H1 (cell line): ENCODE results near the gene TRIM71. TPM values are rescaled to one million over a fixed set of nuclear protein-coding genes. Genes with fewer than 3 reads are reported as not detected.

Experiments
- BCL11A ChIP-seq, 2 experiments: IDR thresholded peaks; one replicate each; pipeline ENCODE4 v1.6.1; 2011; ENCODE audit warnings: low read depth in 2 of 2, low read length in 2 of 2, mild to moderate bottlenecking in 2 of 2
- CHD1 ChIP-seq: IDR thresholded peaks from 2 replicates; pipeline ENCODE4 v1.6.1; 2012; ENCODE audit warnings: low read depth, low read length, improper control_type of control experiment
- CHD2 ChIP-seq: IDR thresholded peaks from 2 replicates; pipeline ENCODE4 v1.6.1; 2012; ENCODE audit warnings: low read length, improper control_type of control experiment
- E2F6 ChIP-seq: IDR thresholded peaks from 2 replicates; pipeline ENCODE4 v1.6.1; 2012; ENCODE audit warnings: inconsistent platforms
- EP300 ChIP-seq, 2 experiments: IDR thresholded peaks; 1 replicate in 1 of 2; 2 replicates in 1 of 2; pipeline ENCODE4 v1.6.1; 2011 to 2012; ENCODE audit warnings: low read depth in 2 of 2, low read length in 2 of 2, mild to moderate bottlenecking in 2 of 2, borderline replicate concordance in 1 of 2, inconsistent platforms in 1 of 2, moderate library complexity in 1 of 2
- GABPA ChIP-seq: IDR thresholded peaks from 2 replicates; pipeline ENCODE4 v1.6.1; 2011; ENCODE audit warnings: mild to moderate bottlenecking, low read length, moderate library complexity, borderline replicate concordance; ENCODE audit not compliant: insufficient read depth
- HDAC6 ChIP-seq: IDR thresholded peaks from one replicate; pipeline ENCODE4 v1.7.1; 2012; ENCODE audit warnings: low read depth, mild to moderate bottlenecking, inconsistent platforms, low read length, moderate library complexity
- NANOG ChIP-seq: IDR thresholded peaks from 2 replicates; pipeline ENCODE4 v1.6.1; 2011; ENCODE audit warnings: low read length, low read depth, mild to moderate bottlenecking, inconsistent platforms; ENCODE audit not compliant: insufficient read depth, poor library complexity, severe bottlenecking
- PHF8 ChIP-seq: fragments of 200-600 bp; sonication (generic); conservative IDR thresholded peaks from 2 replicates; pipeline ENCODE4 v1.7.1; 2012; ENCODE audit warnings: low read depth, mild to moderate bottlenecking, inconsistent platforms, low read length, moderate library complexity
- POLR2A ChIP-seq, 2 experiments: IDR thresholded peaks; 1 replicate in 1 of 2; 2 replicates in 1 of 2; pipeline ENCODE4 v1.6.1; 2011; ENCODE audit warnings: low read depth in 2 of 2, low read length in 2 of 2, mild to moderate bottlenecking in 2 of 2; ENCODE audit errors: control extremely low read depth in 1 of 2
- RFX5 ChIP-seq: IDR thresholded peaks from 2 replicates; pipeline ENCODE4 v1.6.1; 2011; ENCODE audit warnings: low read depth, low read length, improper control_type of control experiment, borderline replicate concordance
- RXRA ChIP-seq: IDR thresholded peaks from 2 replicates; pipeline ENCODE4 v1.6.1; 2011; ENCODE audit warnings: low read depth, mild to moderate bottlenecking, low read length, moderate library complexity; ENCODE audit not compliant: insufficient read depth
- SIN3A ChIP-seq, 2 experiments: IDR thresholded peaks in 1 of 2; conservative IDR thresholded peaks in 1 of 2; 2 replicates each; pipeline ENCODE4 v1.6.1; 2011 to 2012; ENCODE audit warnings: low read length in 2 of 2, improper control_type of control experiment in 1 of 2, low read depth in 1 of 2, mild to moderate bottlenecking in 1 of 2
- SIRT6 ChIP-seq: IDR thresholded peaks from one replicate; pipeline ENCODE4 v1.7.1; 2012; ENCODE audit warnings: low read length, inconsistent platforms
- SIX5 ChIP-seq: IDR thresholded peaks from 2 replicates; pipeline ENCODE4 v1.6.1; 2011; ENCODE audit warnings: mild to moderate bottlenecking, low read depth, low read length
- SRF ChIP-seq: IDR thresholded peaks from 2 replicates; pipeline ENCODE4 v1.6.1; 2011; ENCODE audit warnings: mild to moderate bottlenecking, low read depth, low read length, moderate library complexity
- TCF12 ChIP-seq: IDR thresholded peaks from 2 replicates; pipeline ENCODE4 v1.6.1; 2011; ENCODE audit warnings: low read depth, mild to moderate bottlenecking, low read length
- YY1 ChIP-seq: IDR thresholded peaks from 2 replicates; pipeline ENCODE4 v1.6.1; 2011; ENCODE audit warnings: low read depth, mild to moderate bottlenecking, low read length
- ZNF274 ChIP-seq: IDR thresholded peaks from 2 replicates; pipeline ENCODE4 v1.7.0; 2012; ENCODE audit warnings: low read length, borderline replicate concordance; ENCODE audit errors: extremely low read depth
- polyA plus RNA-seq, 7 experiments: library from polyadenylated mRNA; depleted of rRNA in 3 of 7; stranded (reverse) in 5 of 7; unstranded in 2 of 7; fragments of >200 nt in 5 of 7; fragments of 200-250 nt in 2 of 7; gene quantifications; 1 replicate in 5 of 7; 2 replicates in 1 of 7; 4 replicates in 1 of 7; pipeline versions ENCODE4 v1.2.1 to v1.2.3, GENCODE V29; 2011 to 2013; ENCODE audit warnings: missing spikeins in 2 of 7, mixed read lengths in 2 of 7
- total RNA-seq: library from RNA; stranded (reverse); fragmentation: NEBNext Ultra II Directional; extraction: Animal tissue kit (Norgen Biotek cat#: 25700); gene quantifications from 2 replicates; pipeline ENCODE4 v1.2.1, GENCODE V29; 2021

The TRIM71 gene
- total and polyA plus RNA-seq, 2 of the 8 experiments (the other 6 are each of a cell fraction or from before 2014, with no cell fraction given), result 53.7 to 293 TPM

- TF ChIP-seq RFX5, result no peak
- no peak for TF ChIP-seq NANOG
- TF ChIP-seq CHD2, result peak; percentile 72; the same call in 1 of the 2 replicates
- TF ChIP-seq CHD1, result no peak
- peak; percentile 86; the same call in 1 of the 2 replicates for TF ChIP-seq TCF12
- peak; percentile 85; the same call in 1 of the 2 replicates for TF ChIP-seq RXRA
- no peak for TF ChIP-seq PHF8
- peak; percentile 37 to 95; a peak in 2 of 3 replicates for TF ChIP-seq EP300 (IDR thresholded peaks at IDR 0.05; ENCODE audit: borderline replicate concordance in 1 of 2, low read depth in 2 of 2, low read length in 2 of 2)
- no peak for TF ChIP-seq E2F6
- no peak for TF ChIP-seq SRF
- TF ChIP-seq HDAC6, result no peak
- TF ChIP-seq POLR2A (IDR thresholded peaks at IDR 0.05; ENCODE audit: control extremely low read depth in 1 of 2, low read depth in 2 of 2, low read length in 2 of 2), result peak in 1 of 2 experiments; percentile 72; a peak in 2 of 3 replicates
- TF ChIP-seq SIRT6, result no peak
- no peak for TF ChIP-seq ZNF274
- TF ChIP-seq SIN3A (conservative IDR thresholded peaks at IDR 0.05 in 1 of 2, IDR thresholded peaks at IDR 0.05 in 1 of 2; ENCODE audit: low read depth in 1 of 2, low read length in 2 of 2), result peak; percentile 77 to 86; a peak in 2 of 4 replicates
- TF ChIP-seq GABPA, result no peak
- peak; percentile 83 for TF ChIP-seq YY1
- TF ChIP-seq SIX5, result no peak
- TF ChIP-seq BCL11A (IDR thresholded peaks at IDR 0.05; ENCODE audit: low read depth in 2 of 2, low read length in 2 of 2), result peak in 1 of 2 experiments; percentile 87
Observed at GRCh38 chr3:32869513-32870047, 51.8 kb downstream of the TRIM71 start (continued).
